Smooth muscle cell (in vitro differentiated cells): Measurements from ENCODE around the gene QPCTL. TPM values are rescaled to one million over a fixed set of nuclear protein-coding genes. Genes with fewer than 3 reads are reported as not detected.

Source experiments
- DNase-seq: peaks from one replicate; lab custom pipeline; 2025; ENCODE audit not compliant: unreplicated experiment; lab: John Stamatoyannopoulos, UW
- H2AFZ ChIP-seq: fragments of 200-600 bp; sonication (generic); 2 replicates; pipeline ENCODE4 v1.6.0; 2016; ENCODE audit warnings: antibody characterized with exemption, low read depth, mild to moderate bottlenecking
- H3F3A ChIP-seq: fragments of 200-600 bp; sonication (generic); 2 replicates; pipeline ENCODE4 v1.6.0; 2017; ENCODE audit warnings: antibody characterized with exemption, low read depth
- H3K27ac ChIP-seq: fragments of 200-600 bp; sonication (generic); 2 replicates; pipeline ENCODE4 v1.5.1; 2016; ENCODE audit warnings: low read depth, mild to moderate bottlenecking
- H3K27me3 ChIP-seq: fragments of 200-600 bp; sonication (generic); 2 replicates; pipeline ENCODE4 v1.6.1; 2016; ENCODE audit warnings: low read depth, mild to moderate bottlenecking
- H3K36me3 ChIP-seq: fragments of 200-600 bp; sonication (generic); 2 replicates; pipeline ENCODE4 v1.5.1; 2016; ENCODE audit warnings: low read depth
- H3K4me1 ChIP-seq: fragments of 200-600 bp; sonication (generic); 2 replicates; pipeline ENCODE4 v1.5.1; 2016; ENCODE audit warnings: low read depth
- H3K4me2 ChIP-seq: fragments of 200-600 bp; sonication (generic); 2 replicates; pipeline ENCODE4 v1.6.0; 2016; ENCODE audit warnings: mild to moderate bottlenecking
- H3K4me3 ChIP-seq: fragments of 200-600 bp; sonication (generic); 2 replicates; pipeline ENCODE4 v1.5.1; 2016; ENCODE audit warnings: mild to moderate bottlenecking
- H3K79me2 ChIP-seq: fragments of 200-600 bp; sonication (generic); 2 replicates; pipeline ENCODE4 v1.6.0; 2016; ENCODE audit warnings: low read depth, mild to moderate bottlenecking
- H3K9ac ChIP-seq: fragments of 200-600 bp; sonication (generic); 2 replicates; pipeline ENCODE4 v1.6.0; 2016; ENCODE audit warnings: low read depth
- H3K9me3 ChIP-seq: fragments of 200-600 bp; sonication (generic); replicated peaks from 2 replicates; pipeline ENCODE4 v1.5.1; 2016; ENCODE audit warnings: low read depth
- H4K20me1 ChIP-seq: fragments of 200-600 bp; sonication (generic); 2 replicates; pipeline ENCODE4 v1.6.0; 2016; ENCODE audit warnings: low read depth
- WGBS: methylation state at CpG from one replicate; pipeline ENCODE4 v1.1.7; 2016; ENCODE audit warnings: low lambda C conversion rate; 5-methylcytosine and 5-hydroxymethylcytosine counted together
- polyA plus RNA-seq: library from polyadenylated mRNA; unstranded; fragments of >200 nt; fragmentation: Nextera tagmentation; extraction: Ambion mirVana; gene quantifications from 2 replicates; pipeline ENCODE4 v1.2.1, GENCODE V29; 2016
- total RNA-seq: library from RNA; depleted of rRNA; stranded (reverse); fragments of >200 nt; gene quantifications from 2 replicates; pipeline ENCODE4 v1.2.3, GENCODE V29; 2014
- TF ChIP-seq, protein P1 (sequence below): fragments of 200-600 bp; sonication (generic); IDR thresholded peaks from 2 replicates; pipeline ENCODE4 v1.5.1; 2017; ENCODE audit warnings: borderline replicate concordance, mild to moderate bottlenecking, antibody characterized with exemption; ENCODE audit not compliant: insufficient read depth, poor library complexity, severe bottlenecking

Gene QPCTL
- total and polyA plus RNA-seq, 2 experiments from 2014 or later: 12.2 to 13.3 TPM

DNA sequence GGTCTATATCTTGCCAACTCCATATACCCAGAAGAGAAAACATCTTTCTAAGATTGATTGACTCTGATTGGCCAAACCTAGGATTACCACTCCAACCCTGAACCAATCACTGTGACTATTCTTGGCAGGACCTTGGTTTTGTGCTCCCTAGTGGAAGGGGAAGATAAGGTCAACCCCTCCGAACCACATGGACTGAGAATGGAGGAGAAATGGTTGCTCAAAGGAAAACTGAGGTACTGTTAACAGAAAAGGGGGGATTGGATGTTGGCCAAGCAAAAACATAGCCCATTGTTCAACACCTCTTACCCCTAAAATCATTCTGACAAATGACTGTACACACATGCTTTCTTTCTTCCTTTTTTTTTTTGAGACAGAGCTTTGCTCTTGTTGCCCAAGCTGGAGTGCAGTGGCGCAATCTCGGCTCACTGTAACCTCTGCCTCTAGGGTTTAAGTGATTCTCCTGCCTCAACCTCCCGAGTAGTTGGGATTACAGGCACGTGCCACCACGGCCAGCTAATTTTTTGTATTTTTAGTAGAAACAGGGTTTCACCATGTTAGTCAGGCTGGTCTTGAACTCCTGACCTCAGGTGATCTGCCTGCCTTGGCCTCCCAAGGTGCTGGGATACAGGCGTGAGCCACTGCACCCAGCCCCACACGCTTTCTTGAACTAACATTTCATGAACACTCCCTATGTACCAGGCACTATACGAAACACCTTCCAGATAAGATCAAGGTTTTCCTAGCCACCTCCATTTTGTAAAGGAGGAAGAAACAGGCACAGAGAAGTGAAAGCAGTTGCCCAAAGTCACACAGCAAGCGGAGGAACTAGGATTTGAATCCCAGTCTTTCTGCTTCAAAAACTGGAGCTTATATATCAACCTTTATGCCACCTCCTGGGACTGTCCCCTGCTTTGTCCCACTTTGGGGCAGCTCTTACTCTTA lies 47.3 kb downstream of the QPCTL start:
- 92% methylated on average over 10 of the region's 10 CpGs for WGBS
- Histone ChIP-seq H3K4me1 (no peaks in the 10 kb centered on the region), H3F3A (no peaks in the 10 kb centered on the region), H3K27ac (no peak overlapping the region), H3K9ac (no peak overlapping the region), H3K4me3 (no peak overlapping the region), H3K9me3 (no peaks in the 10 kb centered on the region), H4K20me1 (no peaks in the 10 kb centered on the region), H3K4me2 (no peak overlapping the region), H2AFZ (no peak overlapping the region), H3K79me2 (no peaks in the 10 kb centered on the region), H3K36me3 (no peaks in the 10 kb centered on the region), H3K27me3 (no peaks in the 10 kb centered on the region)
- no peak for DNase-seq
- TF ChIP-seq, protein P1, sequence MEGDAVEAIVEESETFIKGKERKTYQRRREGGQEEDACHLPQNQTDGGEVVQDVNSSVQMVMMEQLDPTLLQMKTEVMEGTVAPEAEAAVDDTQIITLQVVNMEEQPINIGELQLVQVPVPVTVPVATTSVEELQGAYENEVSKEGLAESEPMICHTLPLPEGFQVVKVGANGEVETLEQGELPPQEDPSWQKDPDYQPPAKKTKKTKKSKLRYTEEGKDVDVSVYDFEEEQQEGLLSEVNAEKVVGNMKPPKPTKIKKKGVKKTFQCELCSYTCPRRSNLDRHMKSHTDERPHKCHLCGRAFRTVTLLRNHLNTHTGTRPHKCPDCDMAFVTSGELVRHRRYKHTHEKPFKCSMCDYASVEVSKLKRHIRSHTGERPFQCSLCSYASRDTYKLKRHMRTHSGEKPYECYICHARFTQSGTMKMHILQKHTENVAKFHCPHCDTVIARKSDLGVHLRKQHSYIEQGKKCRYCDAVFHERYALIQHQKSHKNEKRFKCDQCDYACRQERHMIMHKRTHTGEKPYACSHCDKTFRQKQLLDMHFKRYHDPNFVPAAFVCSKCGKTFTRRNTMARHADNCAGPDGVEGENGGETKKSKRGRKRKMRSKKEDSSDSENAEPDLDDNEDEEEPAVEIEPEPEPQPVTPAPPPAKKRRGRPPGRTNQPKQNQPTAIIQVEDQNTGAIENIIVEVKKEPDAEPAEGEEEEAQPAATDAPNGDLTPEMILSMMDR: no peak

DNA sequence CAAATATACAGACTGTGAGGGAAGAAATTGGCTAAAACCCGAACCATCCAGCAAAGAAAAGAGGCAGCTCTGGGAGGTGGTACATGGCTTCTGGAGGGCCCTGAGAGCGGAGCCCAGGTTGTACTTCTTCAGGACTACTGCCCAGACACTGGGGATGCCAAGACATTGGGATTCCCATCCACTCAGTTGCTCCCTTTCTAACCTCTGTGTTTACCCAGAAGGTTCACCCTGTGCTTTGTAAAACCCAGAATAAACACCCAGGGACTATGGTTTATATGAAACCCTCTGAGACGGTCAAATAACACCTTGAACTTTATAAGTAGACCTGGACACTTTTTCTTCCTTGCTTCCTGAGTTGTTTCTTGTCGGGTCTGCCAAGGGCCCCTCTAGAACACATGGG lies 50.5 kb downstream of the QPCTL start:
- Histone ChIP-seq H2AFZ (no peak overlapping the region), H3F3A (no peaks in the 10 kb centered on the region), H3K4me2 (no peak overlapping the region), H3K27ac (no peak overlapping the region), H3K4me1 (no peaks in the 10 kb centered on the region), H3K36me3 (no peaks in the 10 kb centered on the region), H4K20me1 (no peaks in the 10 kb centered on the region), H3K9ac (no peak overlapping the region), H3K27me3 (no peaks in the 10 kb centered on the region), H3K4me3 (no peak overlapping the region), H3K79me2 (no peaks in the 10 kb centered on the region), H3K9me3 (no peaks in the 10 kb centered on the region)
- 91% methylated on average over 4 of the region's 4 CpGs for WGBS
- TF ChIP-seq, protein P1: no peak
- DNase-seq: no peak

DNA sequence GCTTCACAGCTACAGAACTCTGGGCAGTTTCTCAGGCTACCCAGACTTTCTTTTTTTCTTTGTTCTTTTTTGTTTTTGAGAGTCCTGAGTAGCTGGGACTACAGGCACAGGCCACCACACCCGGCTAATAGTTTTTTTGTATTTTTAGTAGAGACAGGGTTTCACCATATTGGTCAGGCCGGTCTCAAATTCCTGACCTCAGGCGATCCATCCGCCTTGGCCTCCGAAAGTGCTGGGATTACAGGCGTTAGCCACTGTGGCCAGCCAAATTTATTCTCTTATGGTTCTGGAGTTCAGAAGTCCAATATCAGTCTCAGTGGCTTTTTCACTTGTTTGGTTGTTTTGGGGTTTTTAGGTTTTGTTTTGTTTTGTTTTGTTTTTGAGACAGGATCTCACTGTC lies 53.1 kb downstream of the QPCTL start:
- Histone ChIP-seq H3K27me3 (no peaks in the 10 kb centered on the region), H3K36me3 (no peaks in the 10 kb centered on the region), H3K4me2 (no peak overlapping the region), H2AFZ (no peak overlapping the region), H3K79me2 (no peaks in the 10 kb centered on the region), H3K4me3 (no peak overlapping the region), H3K9ac (no peak overlapping the region), H4K20me1 (no peaks in the 10 kb centered on the region), H3F3A (no peaks in the 10 kb centered on the region), H3K4me1 (no peaks in the 10 kb centered on the region), H3K27ac (no peak overlapping the region), H3K9me3 (no peaks in the 10 kb centered on the region)
- TF ChIP-seq, protein P1: no peak
- no peak for DNase-seq
- WGBS: 88% methylated on average over 6 of the region's 6 CpGs
